HG03159 (cell line): ENCODE results near the gene FTO.
A peak's percentile ranks its signal among the peaks of the same experiment; 100 is the strongest.

Experiments
- ATAC-seq: cut with Tn5 transposase; IDR thresholded peaks from one replicate; pipeline ENCODE4 v1.9.1; 2021; ENCODE audit warnings: mild to moderate bottlenecking, moderate library complexity; ENCODE audit not compliant: unreplicated experiment

The FTO gene

DNA sequence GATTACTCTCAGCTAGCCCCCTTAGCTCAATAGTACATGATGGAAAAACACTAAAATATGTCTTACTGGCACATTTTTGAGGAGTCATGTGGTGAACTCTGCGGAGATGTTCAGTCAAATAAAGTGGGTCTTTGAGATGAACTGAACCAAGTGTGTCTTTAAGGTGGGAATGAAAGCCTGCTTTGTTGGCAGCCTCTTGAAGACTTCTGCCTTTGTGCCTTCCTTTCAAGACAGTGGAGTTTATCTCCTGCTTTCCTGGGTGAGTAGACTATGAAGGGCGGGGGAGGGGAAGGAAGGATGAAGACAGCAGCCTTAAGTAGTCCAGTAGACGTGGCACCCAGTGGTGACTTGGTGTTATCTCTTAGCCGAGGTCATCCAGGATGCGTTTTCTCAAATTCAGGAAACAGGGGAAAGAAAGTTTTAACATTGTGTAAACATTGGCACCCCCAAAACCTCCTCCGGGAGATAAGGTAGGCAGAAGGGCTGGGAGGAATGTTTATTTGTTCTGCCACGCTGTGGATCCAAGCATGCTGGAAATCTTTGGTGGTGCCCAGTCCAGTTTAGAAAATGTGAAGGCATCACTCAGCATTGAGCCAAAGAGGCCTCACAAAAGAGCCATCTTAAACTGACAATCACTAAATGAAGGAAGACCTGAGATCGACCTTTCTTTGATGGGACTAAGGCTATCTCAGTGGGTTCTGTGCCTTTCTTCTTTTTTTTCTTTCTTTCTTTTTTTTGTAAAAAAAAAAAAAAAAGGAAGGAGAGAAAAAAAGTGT is 220.6 kb downstream of the FTO start:
- ATAC-seq, result no peak

GRCh38 chr16:53925107-53925410 is 221.1 kb downstream of the FTO start:
- no peak for ATAC-seq

DNA sequence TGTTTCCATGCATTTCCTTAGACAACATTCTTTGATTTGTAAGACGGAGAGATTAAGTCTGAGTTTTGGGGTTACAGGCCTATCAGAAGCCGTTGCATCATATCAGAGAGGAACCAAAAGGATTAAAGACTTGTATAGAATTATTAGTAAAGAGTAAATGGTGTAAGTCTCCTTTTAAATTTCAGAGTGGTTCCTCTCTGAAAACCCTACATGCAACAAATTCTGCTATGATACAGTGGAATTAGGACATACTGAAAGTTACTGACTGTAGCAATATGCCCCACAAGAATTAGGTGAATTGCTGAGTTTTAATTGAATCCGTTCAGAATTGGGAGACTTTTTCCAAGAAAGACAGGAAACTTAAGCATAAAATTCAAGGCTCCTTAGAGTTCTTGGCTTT is 221.6 kb downstream of the FTO start:
- ATAC-seq, result no peak

DNA sequence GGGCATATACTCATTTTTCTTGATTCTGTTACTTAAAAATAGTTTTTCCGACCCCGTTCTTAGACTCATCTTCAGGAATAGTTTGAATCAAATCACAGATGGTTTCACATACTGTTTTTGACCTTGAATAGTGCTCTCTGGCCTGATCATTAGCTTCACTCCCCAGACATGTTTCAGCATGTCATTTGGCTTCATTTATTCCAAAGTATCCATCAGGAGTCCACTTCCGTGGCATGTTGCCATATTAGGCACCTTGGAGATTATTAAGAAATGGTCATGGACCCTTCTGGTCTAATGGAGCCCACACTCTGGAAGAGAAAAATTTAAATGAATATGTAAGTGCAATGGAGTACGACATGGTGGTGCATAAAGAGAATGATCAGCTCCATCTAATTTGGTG is 222.3 kb downstream of the FTO start:
- no peak for ATAC-seq

- ATAC-seq, result no peak
These were observed 229.0 kb downstream of the FTO start for GRCh38 chr16:53932975-53933374.

DNA sequence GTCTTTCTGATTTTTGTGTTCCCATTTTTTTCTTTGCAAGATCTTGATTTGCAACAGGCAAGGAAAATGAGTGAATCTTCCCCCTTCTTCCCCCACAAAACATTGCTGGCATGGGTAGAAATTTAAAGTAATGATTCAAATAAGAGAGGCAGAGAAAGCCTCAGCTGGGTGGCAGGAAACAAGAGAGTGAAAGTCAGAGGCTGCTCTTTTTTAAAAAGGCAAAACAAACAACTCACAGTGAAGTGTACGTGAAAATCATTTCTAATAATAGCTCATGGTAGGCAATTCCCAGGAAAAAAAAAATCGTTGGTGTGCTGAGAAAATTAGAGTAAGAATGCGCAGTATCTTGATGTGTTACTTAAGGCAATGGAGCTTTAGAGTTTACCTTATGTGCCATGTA is 229.5 kb downstream of the FTO start:
- no peak for ATAC-seq

DNA sequence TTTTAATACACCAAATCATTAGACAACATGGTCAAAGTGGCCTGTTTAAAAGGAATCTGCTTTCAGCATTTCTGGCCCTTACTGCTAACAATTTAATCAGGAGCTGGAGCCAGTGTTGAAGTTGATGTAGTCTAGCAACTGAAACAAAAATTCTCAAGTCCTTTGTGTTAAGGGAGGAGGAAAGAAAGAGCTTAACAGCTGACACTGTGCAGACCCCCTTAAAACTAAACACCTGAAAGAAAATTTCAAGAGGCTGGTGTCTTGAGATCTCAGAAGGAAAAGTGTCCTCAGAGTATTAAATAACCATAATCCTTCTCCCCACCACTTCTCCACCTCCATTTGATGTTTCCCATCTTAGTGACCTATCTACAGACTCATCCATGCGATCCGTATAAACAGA is 232.1 kb downstream of the FTO start:
- no peak for ATAC-seq

- no peak for ATAC-seq
These were observed 232.6 kb downstream of the FTO start for GRCh38 chr16:53936529-53936928.

DNA sequence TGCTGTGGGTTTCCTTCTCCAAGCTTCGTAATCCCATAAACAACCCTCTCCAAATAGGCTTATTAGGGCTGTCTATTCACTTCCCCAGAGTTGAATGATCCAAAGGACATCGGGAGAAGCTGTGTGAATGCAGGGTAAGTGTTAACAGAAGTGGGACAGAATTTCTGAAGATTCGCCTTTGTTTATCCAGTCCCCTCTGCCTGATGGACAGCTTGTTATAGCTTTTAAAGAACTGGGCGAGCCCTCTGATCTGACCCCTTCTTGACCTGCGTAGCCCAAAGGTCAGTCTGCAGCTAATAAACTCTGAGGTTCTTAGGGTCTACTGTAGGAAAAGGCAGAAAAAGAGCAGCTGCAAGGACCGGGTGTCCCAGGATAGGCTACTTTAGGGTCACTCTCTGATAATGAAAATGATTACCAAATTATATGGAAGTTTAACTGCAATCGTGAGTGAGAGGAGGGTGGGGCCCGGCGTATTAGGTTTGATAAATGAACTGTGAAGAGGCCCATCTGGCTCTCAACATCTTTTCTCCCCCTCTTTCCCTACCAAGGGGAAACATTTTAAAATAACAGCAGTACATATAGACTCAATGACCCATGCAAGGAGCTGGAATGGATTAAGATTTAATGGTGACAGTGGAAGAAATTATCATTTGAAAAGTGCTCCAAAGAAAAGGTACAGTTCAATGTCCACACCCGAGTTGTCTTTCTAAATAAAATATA is 233.4 kb downstream of the FTO start:
- ATAC-seq, result no peak

GRCh38 chr16:53944025-53944424 is 240.1 kb downstream of the FTO start:
- no peak for ATAC-seq

- ATAC-seq, result no peak
These were observed 242.0 kb downstream of the FTO start for GRCh38 chr16:53945996-53946395.

- no peak for ATAC-seq
These were observed 242.9 kb downstream of the FTO start for GRCh38 chr16:53946746-53947386.

DNA sequence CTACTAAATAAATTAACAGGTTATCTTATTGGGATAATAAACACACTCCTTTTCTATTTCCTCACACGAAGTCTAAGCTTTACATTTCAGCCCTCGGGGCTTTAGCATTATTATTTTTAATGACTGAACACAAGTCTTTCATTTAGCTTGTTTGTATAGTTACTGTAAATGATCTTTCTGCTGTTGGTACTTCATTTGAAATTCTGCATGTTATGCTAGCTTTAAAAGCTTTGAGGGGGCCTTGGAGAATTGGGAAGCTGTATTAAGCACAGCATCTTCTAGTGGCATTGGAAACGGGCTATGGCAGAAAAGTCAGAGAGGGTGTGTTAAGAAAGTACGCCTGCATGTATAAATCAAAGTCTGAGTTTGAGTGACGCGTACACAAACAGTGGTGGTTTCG is 243.7 kb downstream of the FTO start:
- ATAC-seq, result no peak

DNA sequence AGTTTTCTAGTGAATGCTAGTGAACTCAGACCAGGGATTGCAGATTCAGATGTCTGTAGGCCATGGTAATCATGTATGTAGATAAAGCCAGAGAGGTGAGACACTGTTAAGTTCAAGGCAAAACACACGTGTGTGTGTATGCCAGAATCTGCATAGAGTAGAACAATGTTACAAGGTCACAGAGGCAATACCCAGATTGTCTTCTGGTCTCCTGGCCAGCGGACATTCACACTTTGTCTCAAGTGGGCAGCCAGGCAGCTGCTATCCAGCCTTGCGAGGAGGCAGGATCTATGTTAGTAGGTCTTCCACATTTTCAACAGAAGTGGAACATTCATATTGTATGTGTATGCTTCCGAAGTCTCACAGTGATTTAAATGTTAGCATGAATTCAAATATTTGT is 244.4 kb downstream of the FTO start:
- ATAC-seq, result no peak

DNA sequence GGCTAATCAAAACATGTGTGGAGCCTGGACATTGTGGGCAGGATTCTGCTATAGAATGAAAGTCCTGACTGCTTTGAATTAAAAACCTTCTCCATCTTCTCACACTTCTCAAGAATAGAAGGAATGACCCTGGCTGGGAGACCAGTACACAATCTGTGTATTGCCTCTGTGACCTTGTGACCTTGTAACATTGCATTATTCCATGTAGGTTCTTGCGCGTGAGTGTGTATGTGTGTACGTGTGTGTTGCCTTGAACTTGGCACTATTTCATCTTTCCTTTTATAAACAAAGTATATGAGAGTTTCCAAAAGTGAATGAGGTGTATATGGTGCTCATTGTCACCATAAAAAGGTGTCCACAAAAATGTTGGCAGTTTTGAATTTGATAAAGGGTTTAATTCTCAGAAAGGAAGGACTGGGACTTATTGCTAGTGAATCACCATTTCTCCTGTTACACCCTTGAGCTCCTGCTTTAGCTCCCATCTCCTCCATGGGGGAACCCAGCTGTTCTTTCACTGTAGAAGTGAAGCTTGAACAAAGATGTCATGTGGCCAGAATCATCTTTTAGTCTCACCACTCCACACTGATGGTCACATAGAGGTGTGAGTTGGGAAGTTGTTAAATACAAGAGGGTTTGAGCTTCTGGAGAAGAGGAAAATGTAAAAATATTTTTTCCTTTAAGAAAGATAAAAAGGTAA is 244.9 kb downstream of the FTO start:
- no peak for ATAC-seq

DNA sequence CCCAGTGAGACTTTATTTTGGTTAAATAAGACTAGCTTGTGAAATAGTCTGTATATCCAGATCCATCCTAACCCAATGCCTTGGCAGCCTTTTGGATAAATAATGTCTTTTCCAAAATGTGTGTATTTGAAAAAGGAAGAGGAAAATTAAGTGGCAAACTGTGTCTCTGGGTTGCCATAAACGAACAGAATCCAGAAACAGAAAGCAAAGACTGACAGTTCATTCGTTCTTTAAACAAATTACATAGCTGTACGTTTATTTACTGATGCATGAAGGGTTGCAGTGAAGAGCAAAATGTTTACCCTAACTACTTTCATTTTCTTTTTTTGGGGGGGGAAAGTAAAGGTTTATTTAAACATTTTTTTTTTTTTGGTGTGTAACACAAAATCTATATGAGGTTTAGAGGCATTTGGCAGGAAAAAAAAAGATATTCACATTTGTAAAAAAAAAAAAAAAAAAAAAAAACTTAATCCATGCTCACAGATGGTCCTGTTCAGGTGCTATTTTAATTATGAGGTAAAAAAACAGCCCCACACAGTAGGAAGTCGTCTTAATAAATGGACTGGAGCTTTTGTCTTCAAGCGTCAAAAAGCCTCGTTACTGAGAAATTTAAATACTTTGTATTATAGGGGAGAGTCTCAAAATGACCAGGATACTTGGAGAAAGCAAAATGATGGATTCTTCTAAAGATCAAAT is 245.9 kb downstream of the FTO start:
- peak; percentile 42 for ATAC-seq

- ATAC-seq, result no peak
These were observed 246.7 kb downstream of the FTO start for GRCh38 chr16:53950677-53951076.

DNA sequence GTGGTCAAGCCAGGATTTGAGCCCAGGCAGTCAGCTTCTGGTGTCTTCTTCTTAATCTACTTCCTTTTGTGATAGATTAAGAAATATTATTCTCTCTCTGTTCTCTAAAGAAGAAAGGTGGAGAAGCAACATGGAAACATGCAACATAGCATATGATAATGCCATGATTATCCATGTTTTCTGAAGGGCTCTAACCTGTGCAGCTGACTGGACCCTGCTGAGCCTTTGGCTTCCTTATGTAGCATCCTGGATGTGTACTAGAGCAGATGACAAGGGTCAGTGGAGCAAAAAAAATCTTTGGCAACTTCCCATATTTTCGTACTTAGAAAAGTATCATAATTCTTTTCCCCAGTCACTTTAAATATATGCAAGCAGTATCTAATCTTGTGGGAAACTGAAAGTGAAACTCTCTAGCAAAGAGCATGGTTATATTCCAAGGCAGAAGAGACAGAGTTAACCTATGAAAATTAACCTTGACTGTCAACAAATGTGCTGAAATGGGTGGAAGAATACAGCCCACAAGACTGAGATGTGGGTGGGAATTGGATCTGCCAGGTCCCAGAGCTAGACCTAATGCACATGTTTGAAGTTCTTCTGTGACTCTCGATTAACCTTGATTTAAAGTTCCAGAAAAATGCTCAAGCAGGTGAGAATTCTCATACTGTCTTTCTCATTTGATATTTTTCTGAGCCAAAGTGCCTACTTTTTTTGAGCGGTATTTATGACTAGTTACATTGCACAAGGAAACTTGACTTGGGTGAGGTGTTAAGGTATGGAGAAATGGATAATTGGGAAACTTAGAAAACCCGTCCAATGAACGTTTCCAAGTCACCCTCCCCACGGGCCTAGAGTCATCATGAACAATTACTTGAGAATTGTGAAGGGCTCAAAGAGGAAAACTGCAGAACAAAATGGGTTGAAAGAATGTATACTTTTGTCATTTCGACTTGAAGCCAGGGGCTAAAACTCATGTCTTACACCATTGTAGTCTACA is 248.6 kb downstream of the FTO start:
- ATAC-seq, result peak; percentile 69

- ATAC-seq, result no peak
These were observed 249.4 kb downstream of the FTO start for GRCh38 chr16:53953336-53953735.
